ENCODE measurements around the gene SLC8A2. TPM values are rescaled to one million over a fixed set of nuclear protein-coding genes. Genes with fewer than 3 reads are reported as not detected.

The SLC8A2 gene
- total and polyA plus RNA-seq, 2 experiments from 2014 or later, result 0.86 to 10.0 TPM

GRCh38 chr19:47444388-47444821 lies 27.3 kb downstream of the SLC8A2 start (continued):
- TF ChIP-seq CTCF (conservative IDR thresholded peaks at IDR 0.05; ENCODE audit: low read depth in 2 of 2), result no peak

- Mint-ChIP-seq H3K27ac (no peak overlapping the region), H3K36me3 (ENCODE audit: low read depth) (no peaks in the 10 kb centered on the region; the same call in 2 of the 3 replicates), H3K9me3 (no peaks in the 10 kb centered on the region; the same call in 2 of the 3 replicates), H3K4me3 (no peak overlapping the region), H3K4me1 (peaks cover 23% of the 10 kb centered on the region), H3K27me3 (ENCODE audit: insufficient read depth, low read depth, poor library complexity) (peaks cover 33% of the 10 kb centered on the region)
- Histone ChIP-seq H3K27me3 (ENCODE audit: insufficient read depth) (peaks cover 17% of the 10 kb centered on the region), H4K20me1 (replicated peaks; ENCODE audit: insufficient read depth) (peaks cover 6% of the 10 kb centered on the region), H3K27ac (ENCODE audit: low read depth) (no peak overlapping the region), H2AFZ (no peak overlapping the region), H3K36me3 (ENCODE audit: insufficient read depth) (no peaks in the 10 kb centered on the region), H3F3A (replicated peaks; ENCODE audit: low read depth) (peaks cover 18% of the 10 kb centered on the region; the same call in 1 of the 2 replicates), H3K4me2 (no peak overlapping the region), H3K4me1 (ENCODE audit: insufficient read depth) (peaks cover 11% of the 10 kb centered on the region), H3K4me3 (no peak overlapping the region), H3K9me2 (ENCODE audit: insufficient read depth) (no peaks in the 10 kb centered on the region), H3K79me2 (replicated peaks; ENCODE audit: insufficient read depth) (no peaks in the 10 kb centered on the region)
- TF ChIP-seq NANOG (IDR thresholded peaks at IDR 0.05; ENCODE audit: borderline replicate concordance) (no peak), REST (IDR thresholded peaks at IDR 0.05; ENCODE audit: unreplicated experiment) (no peak), POLR2AphosphoS5 (IDR thresholded peaks at IDR 0.05; ENCODE audit: low read depth) (no peak), EZH2 (IDR thresholded peaks at IDR 0.05; ENCODE audit: low read depth, unreplicated experiment) (no peak), EZH2phosphoT487 (IDR thresholded peaks at IDR 0.05; ENCODE audit: unreplicated experiment) (no peak), CREB1 (CRISPR knock-in tag; IDR thresholded peaks at IDR 0.05; ENCODE audit: low read depth) (no peak), ZNF331 (CRISPR knock-in tag; IDR thresholded peaks at IDR 0.05; ENCODE audit: low read depth) (no peak), ZNF462 (CRISPR knock-in tag; IDR thresholded peaks at IDR 0.05) (no peak)
- ATAC-seq, result no peak
- DNase-seq (ENCODE audit: low spot score), result no peak
Observed at GRCh38 chr19:47443331-47443730, 28.4 kb downstream of the SLC8A2 start.
